CD14-positive monocyte (primary cell): ENCODE measurements around the gene DRC1. TPM values are rescaled to one million over a fixed set of nuclear protein-coding genes. Genes with fewer than 3 reads are reported as not detected.

Source experiments
- DNase-seq, 3 donors: peaks; one replicate each; pipeline ENCODE4 v3.0.0-alpha.2; 2011 to 2022
- H2AFZ ChIP-seq: 2 replicates; pipeline ENCODE4 v1.6.0; 2012; ENCODE audit warnings: mild to moderate bottlenecking, low read depth, low read length, inconsistent platforms; ENCODE audit not compliant: insufficient read depth, poor library complexity, severe bottlenecking
- H3K27ac ChIP-seq, 2 donors: 1 replicate in 1 of 2; 2 replicates in 1 of 2; pipeline ENCODE4 v1.5.1; 2012 to 2013; ENCODE audit warnings: low read length in 2 of 2, control low read depth in 1 of 2, inconsistent platforms in 1 of 2, low read depth in 1 of 2, mild to moderate bottlenecking in 1 of 2
- H3K27me3 ChIP-seq, 2 donors: one replicate each; pipeline versions ENCODE4 v1.6.0 to v1.6.1; 2011 to 2013; ENCODE audit warnings: low read length in 2 of 2; ENCODE audit not compliant: control insufficient read depth in 2 of 2, insufficient read depth in 2 of 2
- H3K36me3 ChIP-seq, 2 donors: replicated peaks in 1 of 2; 1 replicate in 1 of 2; 2 replicates in 1 of 2; pipeline versions ENCODE4 v1.5.1 to v1.6.1; 2012 to 2013; ENCODE audit warnings: low read length in 2 of 2, control low read depth in 1 of 2, inconsistent platforms in 1 of 2, mild to moderate bottlenecking in 1 of 2; ENCODE audit not compliant: insufficient read depth in 2 of 2, control insufficient read depth in 1 of 2
- H3K4me1 ChIP-seq, 2 donors: 1 replicate in 1 of 2; 2 replicates in 1 of 2; pipeline versions ENCODE4 v1.5.1 to v1.6.1; 2012 to 2013; ENCODE audit warnings: low read length in 2 of 2, control low read depth in 1 of 2, inconsistent platforms in 1 of 2, mild to moderate bottlenecking in 1 of 2, moderate library complexity in 1 of 2; ENCODE audit not compliant: insufficient read depth in 2 of 2, control insufficient read depth in 1 of 2
- H3K4me2 ChIP-seq: replicated peaks from 2 replicates; pipeline ENCODE3; 2012; ENCODE audit warnings: low read length, moderate library complexity, mild to moderate bottlenecking; ENCODE audit not compliant: poor library complexity, severe bottlenecking; ENCODE audit errors: extremely low read depth
- H3K4me3 ChIP-seq, 3 experiments: fragments of 200-600 bp in 1 of 3; sonication (generic) in 1 of 3; replicated peaks in 1 of 3; 1 replicate in 2 of 3; 2 replicates in 1 of 3; pipeline ENCODE4 v1.5.1; 2011 to 2013; ENCODE audit warnings: low read length in 3 of 3, mild to moderate bottlenecking in 3 of 3, control low read depth in 2 of 3, low read depth in 2 of 3, inconsistent platforms in 1 of 3, moderate library complexity in 1 of 3
- H3K79me2 ChIP-seq: 2 replicates; pipeline ENCODE4 v1.6.0; 2012; ENCODE audit warnings: mild to moderate bottlenecking, control low read depth, inconsistent platforms, low read length, moderate library complexity; ENCODE audit not compliant: insufficient read depth
- H3K9ac ChIP-seq: 2 replicates; pipeline ENCODE4 v1.6.0; 2017; ENCODE audit warnings: low read length, mild to moderate bottlenecking; ENCODE audit not compliant: insufficient read depth, poor library complexity, severe bottlenecking
- H3K9me3 ChIP-seq, 2 donors: replicated peaks in 1 of 2; 1 replicate in 1 of 2; 2 replicates in 1 of 2; pipeline versions ENCODE4 v1.5.1 to v1.6.1; 2012 to 2013; ENCODE audit warnings: low read length in 2 of 2, control low read depth in 1 of 2; ENCODE audit not compliant: control insufficient read depth in 1 of 2, insufficient read depth in 1 of 2
- H4K20me1 ChIP-seq: 2 replicates; pipeline ENCODE4 v1.6.0; 2012; ENCODE audit warnings: mild to moderate bottlenecking, low read length, control low read depth, moderate library complexity; ENCODE audit not compliant: insufficient read depth
- H3K27ac Mint-ChIP-seq, 7 donors: one replicate each; pipeline ENCODE4 v1.8.0; 2020; ENCODE audit warnings: mild to moderate bottlenecking in 7 of 7, mixed read lengths in 7 of 7, moderate library complexity in 6 of 7, inconsistent platforms in 2 of 7
- H3K27me3 Mint-ChIP-seq, 3 donors: one replicate each; pipeline ENCODE4 v1.8.0; 2021 to 2022; ENCODE audit warnings: low read depth in 3 of 3, mild to moderate bottlenecking in 3 of 3, mixed read lengths in 3 of 3, moderate library complexity in 3 of 3, inconsistent platforms in 1 of 3
- H3K36me3 Mint-ChIP-seq, 2 donors: one replicate each; pipeline ENCODE4 v1.8.0; 2020; ENCODE audit warnings: mixed read lengths in 2 of 2, inconsistent platforms in 1 of 2, mild to moderate bottlenecking in 1 of 2
- H3K4me1 Mint-ChIP-seq: one replicate; pipeline ENCODE4 v1.8.0; 2020; ENCODE audit warnings: mild to moderate bottlenecking, mixed read lengths
- H3K4me3 Mint-ChIP-seq, 2 donors: one replicate each; pipeline ENCODE4 v1.8.0; 2020; ENCODE audit warnings: mild to moderate bottlenecking in 2 of 2, mixed read lengths in 2 of 2, moderate library complexity in 1 of 2
- H3K9me3 Mint-ChIP-seq, 7 donors: one replicate each; pipeline ENCODE4 v1.8.0; 2020 to 2022; ENCODE audit warnings: mixed read lengths in 7 of 7, mild to moderate bottlenecking in 6 of 7, moderate library complexity in 6 of 7, inconsistent platforms in 2 of 7
- CTCF ChIP-seq: fragments of 200-600 bp; IDR thresholded peaks from one replicate; pipeline ENCODE4 v1.8.0; 2022; ENCODE audit warnings: antibody characterized with exemption, mild to moderate bottlenecking
- WGBS: methylation state at CpG from one replicate; pipeline ENCODE4 v1.1.5; 2013; ENCODE audit warnings: missing lambda C conversion rate; ENCODE audit not compliant: insufficient coverage; 5-methylcytosine and 5-hydroxymethylcytosine counted together
- intact Hi-C, 2 donors: fragments of 100-400 bp; cut with micrococcal nuclease; formaldehyde crosslinking; loops; one replicate each; pipeline versions ENCODE4 v1.15.0 to v1.15.1; 2023
- polyA plus RNA-seq, 3 donors: library from polyadenylated mRNA; depleted of rRNA in 1 of 3; unstranded in 2 of 3; stranded (reverse) in 1 of 3; fragments of 300-500 nt in 2 of 3; fragments of >200 nt in 1 of 3; fragmentation: Illumina TruSeq in 2 of 3; gene quantifications; 1 replicate in 2 of 3; 2 replicates in 1 of 3; pipeline ENCODE4 v1.2.3, GENCODE V29; 2012 to 2021

DRC1 gene
- polyA plus RNA-seq, 3 donors = not detected

DNA sequence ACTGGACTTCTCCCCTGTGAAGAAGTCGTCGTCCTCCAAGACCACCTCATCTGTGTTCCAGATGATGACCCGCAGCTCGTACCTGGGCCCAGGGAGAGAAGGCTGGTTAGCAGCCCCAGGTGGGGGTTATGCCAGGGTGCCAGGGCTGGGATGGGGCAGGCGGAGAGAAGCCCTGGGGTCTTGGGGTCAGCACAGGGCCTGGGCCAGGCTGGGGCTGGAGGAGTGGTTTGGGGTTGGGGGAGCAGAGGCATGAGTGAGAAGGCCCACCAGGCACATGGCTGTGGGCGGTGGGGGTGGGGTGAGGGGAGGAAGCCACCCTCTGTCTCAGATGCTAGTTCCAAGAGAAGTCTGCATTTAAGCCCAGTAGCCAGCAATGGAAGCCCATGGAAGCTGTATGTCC is 60.4 kb downstream of the DRC1 start:
- Mint-ChIP-seq H3K4me3 (no peak overlapping the region), H3K27me3 (peaks cover 1 to 3% (median 2%) of the 10 kb centered on the region in 3 donors), H3K4me1 (peaks cover 36% of the 10 kb centered on the region), H3K9me3 (peaks cover 0 to 3% (median 0%) of the 10 kb centered on the region in 7 donors), H3K36me3 (no peaks in the 10 kb centered on the region), H3K27ac (no peak overlapping the region)
- H3K79me2 ChIP-seq = no peaks in the 10 kb centered on the region
- H3K27me3 ChIP-seq = no peaks in the 10 kb centered on the region
- peaks cover 28 to 32% of the 10 kb centered on the region in 2 donors for H3K4me1 ChIP-seq
- no peak overlapping the region for H3K27ac ChIP-seq
- H3K4me2 ChIP-seq = no peak overlapping the region
- WGBS = 100% methylated on average over 4 of the region's 6 CpGs
- no peak for DNase-seq
- no peaks in the 10 kb centered on the region for H3K36me3 ChIP-seq
- H4K20me1 ChIP-seq = no peaks in the 10 kb centered on the region
- H3K9me3 ChIP-seq = no peaks in the 10 kb centered on the region
- H2AFZ ChIP-seq = no peak overlapping the region
- H3K4me3 ChIP-seq = no peak overlapping the region
- intact Hi-C loops = loop anchor here in 1 of 2 donors (10.0 kb wide), 1 partner anchor 217 kb away; the partner anchor contains the start of genes HADHA and HADHB
- H3K9ac ChIP-seq = no peak overlapping the region
- no peak for TF ChIP-seq CTCF

DNA sequence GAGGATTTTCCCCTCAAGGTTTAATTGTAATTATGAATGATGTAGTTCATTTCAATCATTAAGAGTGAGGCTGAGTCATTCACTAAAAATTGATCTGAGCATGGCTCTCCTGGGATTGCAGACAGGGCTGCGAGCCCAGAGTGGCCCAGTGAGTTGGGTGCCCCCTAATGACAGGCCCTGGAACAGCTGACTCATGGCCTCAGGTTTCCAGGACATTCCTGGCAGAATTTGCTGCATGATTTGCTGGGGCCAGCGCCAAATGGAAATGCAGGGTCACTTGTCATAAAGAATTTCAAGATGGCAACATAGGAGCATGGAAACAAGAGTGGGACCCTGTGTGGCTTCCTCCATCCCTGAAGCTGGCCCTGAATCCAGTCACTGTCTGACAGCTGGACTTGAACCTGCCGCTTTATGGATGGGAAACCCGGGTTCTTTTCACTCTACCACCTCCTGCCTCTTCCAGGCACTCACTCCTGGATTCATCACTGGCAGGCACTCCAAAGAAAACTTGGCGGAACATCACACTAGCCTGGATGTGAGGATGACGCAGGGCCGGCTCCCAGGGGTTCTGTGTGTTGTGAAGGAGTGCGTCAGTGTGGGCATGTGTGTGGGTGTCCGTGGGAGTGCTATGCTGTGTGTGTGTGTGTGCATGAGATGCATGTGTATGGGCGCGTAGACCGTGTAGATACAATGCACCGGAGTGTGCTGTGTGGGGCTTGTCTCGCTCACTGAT is 61.0 kb downstream of the DRC1 start:
- Histone ChIP-seq H3K36me3 (no peaks in the 10 kb centered on the region), H3K4me1 (peaks cover 22 to 26% of the 10 kb centered on the region in 2 donors), H3K4me2 (no peak overlapping the region), H3K9ac (no peak overlapping the region), H3K27ac (no peak overlapping the region), H3K79me2 (no peaks in the 10 kb centered on the region), H4K20me1 (no peaks in the 10 kb centered on the region), H2AFZ (no peak overlapping the region), H3K27me3 (no peaks in the 10 kb centered on the region), H3K9me3 (no peaks in the 10 kb centered on the region), H3K4me3 (no peak overlapping the region)
- Mint-ChIP-seq H3K4me3 (no peak overlapping the region), H3K9me3 (peaks cover 0 to 3% (median 0%) of the 10 kb centered on the region in 7 donors), H3K27ac (no peak overlapping the region), H3K4me1 (peaks cover 30% of the 10 kb centered on the region), H3K36me3 (no peaks in the 10 kb centered on the region), H3K27me3 (peaks cover 1 to 3% (median 2%) of the 10 kb centered on the region in 3 donors)
- intact Hi-C loops = loop anchor here in 1 of 2 donors (10.0 kb wide), 1 partner anchor 218 kb away; the partner anchor contains the start of genes HADHA and HADHB
- 87% methylated on average over 11 of the region's 14 CpGs for WGBS
- TF ChIP-seq CTCF = peak; percentile 39
- peak in 2 of 3 donors; percentile 19 to 37 for DNase-seq
